Effector CD4-positive, alpha-beta T cell (primary cell): Measurements from ENCODE around the gene ADCK1.
"Not testable (repeated sequence)": the region's sequence is repeated elsewhere in the genome, so short reads cannot be mapped to it uniquely, and the experiment has no call there.

Experiments used
- DNase-seq: peaks from one replicate; pipeline ENCODE4 v3.0.0-alpha.2; 2020
- total RNA-seq: gene quantifications from one replicate; lab custom pipeline; 2026; lab: John Stamatoyannopoulos, UW

Gene ADCK1, protein sequence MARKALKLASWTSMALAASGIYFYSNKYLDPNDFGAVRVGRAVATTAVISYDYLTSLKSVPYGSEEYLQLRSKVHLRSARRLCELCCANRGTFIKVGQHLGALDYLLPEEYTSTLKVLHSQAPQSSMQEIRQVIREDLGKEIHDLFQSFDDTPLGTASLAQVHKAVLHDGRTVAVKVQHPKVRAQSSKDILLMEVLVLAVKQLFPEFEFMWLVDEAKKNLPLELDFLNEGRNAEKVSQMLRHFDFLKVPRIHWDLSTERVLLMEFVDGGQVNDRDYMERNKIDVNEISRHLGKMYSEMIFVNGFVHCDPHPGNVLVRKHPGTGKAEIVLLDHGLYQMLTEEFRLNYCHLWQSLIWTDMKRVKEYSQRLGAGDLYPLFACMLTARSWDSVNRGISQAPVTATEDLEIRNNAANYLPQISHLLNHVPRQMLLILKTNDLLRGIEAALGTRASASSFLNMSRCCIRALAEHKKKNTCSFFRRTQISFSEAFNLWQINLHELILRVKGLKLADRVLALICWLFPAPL
- 10.1 reads per million, percentile 32 among the genes with 10 or more reads in this experiment for total RNA-seq

DNA sequence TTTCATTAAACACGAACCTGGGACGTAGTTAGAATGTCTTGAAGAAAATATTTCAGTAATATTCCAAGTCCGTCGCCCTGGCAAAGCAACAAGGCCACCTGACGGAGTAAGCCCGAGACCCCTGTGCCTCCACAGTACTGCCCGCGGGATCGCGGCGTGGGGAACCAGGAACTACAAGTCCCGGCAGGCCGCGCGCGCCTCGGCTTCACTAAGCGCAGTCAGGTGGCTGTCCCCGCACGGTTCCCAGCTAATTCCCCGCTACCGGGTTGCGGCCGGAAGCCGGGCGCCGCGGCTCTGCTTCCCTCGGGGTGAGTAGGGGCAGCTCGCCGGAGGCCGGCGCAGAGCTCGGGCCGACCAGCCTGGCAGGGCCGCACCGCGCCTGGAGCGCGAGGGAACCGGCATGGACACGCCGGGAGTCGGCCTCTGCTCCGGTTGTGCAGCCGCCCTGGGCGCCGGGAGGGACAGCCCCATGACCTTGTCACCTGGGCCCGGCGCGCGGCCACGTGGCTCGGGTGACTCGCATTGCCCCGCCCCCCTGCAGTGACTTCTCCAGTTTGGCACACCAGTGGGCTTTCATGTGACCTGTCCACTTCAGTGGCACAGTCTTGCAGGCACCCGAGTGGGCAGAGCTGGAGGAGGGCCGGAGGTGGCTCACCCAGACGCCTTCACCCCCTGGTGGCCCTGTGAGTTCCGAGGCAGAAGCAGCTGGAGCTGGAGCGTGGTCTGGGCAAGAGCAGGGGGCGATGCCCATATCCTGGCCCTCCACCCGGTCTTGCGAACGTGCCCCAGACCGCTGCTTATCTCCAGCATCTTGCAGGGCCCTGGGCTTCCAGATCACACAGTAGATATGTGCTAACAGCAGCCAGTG lies at the start of gene ADCK1:
ADCK1 (plus strand) TSS at position 247 of the 868 bp plus-strand sequence. CDS start 18,870 bp downstream, outside the sequence.
- DNase-seq: peak; percentile 80

DNA sequence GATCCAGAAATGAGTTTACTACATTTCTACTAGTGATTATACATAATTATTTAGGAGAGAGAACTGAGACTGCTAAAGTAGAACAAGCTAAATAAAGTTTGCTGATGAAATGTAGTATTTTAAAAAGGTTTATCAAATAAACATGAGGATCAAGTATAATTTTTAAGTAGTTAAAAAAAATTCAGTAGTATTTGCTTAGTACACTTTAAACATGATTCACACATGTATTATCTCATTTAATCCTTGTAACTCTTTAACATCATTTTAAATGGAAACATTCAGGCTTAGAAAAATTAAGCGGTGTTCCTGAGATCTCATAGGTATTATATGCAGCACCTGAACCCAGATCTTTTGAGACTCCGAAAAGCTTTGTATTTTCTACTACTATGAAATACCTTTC lies 47.6 kb upstream of the ADCK1 start:
- no peak for DNase-seq

DNA sequence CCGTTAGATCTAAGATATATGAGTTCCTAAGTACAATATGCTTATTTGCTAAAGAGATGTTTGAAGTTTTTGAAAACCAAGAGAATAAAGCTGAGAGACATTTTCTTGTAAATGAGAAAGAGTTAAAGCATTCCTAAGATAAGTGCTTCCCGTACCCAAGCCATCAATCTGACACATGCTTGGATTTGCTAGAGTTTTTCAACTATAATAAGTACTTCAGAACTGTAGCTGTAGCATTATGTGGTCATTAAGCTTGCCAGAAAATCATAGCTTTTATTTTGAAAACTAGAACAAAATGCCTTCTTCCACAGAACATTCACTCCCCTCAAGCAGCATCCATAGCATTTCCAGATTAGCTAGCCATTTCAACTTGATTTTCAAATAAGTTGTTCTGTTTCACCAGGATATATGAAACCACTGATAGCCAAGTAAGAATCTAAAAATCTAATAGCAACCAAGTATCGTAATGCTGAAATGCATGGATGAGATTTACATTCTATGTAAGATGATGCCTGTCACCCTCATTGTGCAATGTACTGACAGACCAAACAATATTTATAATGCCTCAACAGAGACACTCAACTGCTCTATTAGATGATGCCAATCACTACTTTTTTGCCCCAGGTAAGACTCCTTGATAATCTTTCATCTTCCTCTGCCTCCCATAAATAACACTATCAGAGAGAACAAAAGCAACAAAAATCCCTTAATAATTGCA lies 47.0 kb upstream of the ADCK1 start:
- no peak for DNase-seq

DNA sequence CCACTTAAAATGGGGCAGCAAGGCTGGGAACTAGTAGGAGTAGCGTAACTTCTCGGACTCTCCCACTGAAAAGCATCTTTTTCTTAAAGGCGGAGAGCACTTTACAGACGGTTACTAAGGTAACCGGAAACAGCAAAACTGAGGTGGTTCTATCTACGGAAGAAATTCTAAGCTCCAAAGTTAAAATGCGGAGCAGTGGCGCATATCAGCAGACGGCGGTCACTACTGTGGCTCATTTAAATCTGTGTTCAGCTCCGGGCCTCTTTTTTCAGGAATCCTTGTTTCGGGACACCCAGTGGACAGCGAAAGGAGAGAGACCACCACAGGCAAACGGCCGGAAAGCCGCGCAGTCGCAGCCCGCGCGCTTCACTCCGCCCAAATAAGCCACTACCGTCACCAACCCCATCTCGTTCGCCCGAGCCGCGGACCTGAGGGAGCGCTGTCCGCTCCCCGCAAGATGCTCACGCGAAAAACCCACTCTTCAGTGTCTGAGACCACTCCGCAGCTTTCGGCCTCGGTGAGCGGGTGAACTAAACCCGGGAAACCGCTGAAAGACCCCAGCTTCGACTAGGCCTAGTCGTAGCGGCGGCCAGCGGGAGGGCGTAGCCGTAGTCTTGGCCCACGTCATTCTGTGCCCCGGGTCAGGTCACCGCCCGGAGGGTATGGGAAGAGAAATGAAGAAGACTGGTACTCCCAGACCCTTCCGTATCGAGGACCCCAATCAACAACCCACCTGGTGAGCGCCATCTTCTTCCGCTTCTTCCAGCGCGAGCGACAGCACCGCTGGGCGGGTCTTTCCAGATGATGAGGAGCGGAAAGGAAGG lies 39.3 kb upstream of the ADCK1 start, which contains the start of gene SNW1:
SNW1 (minus strand) TSS at position 776 of the 824 bp plus-strand sequence; CDS start at position 747, 29 bp downstream.
- DNase-seq: peak; percentile 86

DNA sequence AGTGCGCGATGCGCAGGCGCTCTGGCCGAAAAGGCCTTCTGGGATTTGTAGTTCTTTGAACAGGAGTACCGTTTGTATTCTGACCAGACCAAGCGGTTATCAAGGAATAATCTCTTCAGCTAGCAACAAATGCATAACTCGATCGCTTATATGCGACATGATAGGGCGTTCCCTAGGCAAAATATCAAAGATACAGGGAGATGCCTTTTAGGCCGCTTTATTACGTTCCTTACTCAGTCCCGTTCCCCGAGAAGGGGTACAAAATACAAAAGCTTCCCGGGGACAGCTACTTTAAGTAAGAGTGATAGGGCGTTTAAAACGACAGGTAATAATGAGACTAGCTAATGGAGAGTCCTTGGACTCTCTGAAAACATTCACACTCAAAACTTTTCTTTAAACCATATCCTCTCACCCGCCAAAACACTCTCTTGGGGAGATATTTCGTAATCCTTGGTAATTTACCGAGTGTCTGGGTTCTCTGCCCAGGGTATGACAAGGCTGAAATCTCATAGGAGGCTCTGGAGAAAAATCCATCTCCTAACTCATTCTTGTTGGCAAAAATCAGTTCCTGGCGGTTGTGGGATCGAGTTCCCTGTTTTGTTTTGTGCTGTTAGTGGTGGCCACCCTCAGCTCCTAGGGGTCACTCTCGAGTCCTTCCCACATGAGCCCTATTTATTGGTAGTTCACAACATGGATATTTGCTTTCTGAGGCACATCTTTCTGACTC lies 38.5 kb upstream of the ADCK1 start:
- no peak for DNase-seq

DNA sequence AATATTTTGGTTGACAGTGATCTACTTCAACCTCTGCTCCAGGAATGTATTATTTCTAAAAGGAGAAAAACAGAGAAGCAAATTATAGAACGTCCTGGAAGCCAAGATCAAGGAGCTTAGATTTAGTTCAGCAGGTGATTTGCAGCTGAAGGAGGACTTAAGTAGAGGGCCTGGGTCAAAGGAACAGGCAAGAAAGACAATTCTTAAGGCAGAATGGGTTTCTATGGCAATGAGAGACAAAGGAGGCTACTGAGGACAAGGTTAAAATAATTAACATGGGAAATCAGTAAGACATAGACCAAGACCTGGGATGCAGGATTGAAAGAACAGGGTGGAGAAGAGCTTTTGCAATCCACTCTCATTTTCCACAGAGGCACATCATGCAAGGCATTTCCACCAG lies 36.6 kb upstream of the ADCK1 start:
- DNase-seq: no peak

DNA sequence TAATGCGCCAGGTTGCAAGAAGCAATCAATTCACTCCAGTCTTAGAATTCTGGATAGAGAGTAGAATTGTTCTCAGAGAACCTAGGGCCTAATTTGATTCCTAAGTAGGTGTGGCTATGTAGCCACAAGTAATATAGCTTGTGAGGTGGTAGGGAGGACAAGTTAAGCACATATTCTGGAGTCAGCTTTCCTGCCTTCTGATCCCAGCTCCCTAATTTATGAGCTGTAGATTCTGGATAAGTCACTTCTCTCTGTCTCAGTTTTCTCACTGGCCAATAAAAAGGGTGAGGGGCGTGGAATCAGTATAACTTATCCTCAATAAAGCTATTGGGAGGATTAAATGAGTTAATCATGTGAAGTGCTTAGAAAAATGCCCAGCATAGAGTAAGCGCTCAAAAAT lies 35.9 kb upstream of the ADCK1 start:
- no peak for DNase-seq

DNA sequence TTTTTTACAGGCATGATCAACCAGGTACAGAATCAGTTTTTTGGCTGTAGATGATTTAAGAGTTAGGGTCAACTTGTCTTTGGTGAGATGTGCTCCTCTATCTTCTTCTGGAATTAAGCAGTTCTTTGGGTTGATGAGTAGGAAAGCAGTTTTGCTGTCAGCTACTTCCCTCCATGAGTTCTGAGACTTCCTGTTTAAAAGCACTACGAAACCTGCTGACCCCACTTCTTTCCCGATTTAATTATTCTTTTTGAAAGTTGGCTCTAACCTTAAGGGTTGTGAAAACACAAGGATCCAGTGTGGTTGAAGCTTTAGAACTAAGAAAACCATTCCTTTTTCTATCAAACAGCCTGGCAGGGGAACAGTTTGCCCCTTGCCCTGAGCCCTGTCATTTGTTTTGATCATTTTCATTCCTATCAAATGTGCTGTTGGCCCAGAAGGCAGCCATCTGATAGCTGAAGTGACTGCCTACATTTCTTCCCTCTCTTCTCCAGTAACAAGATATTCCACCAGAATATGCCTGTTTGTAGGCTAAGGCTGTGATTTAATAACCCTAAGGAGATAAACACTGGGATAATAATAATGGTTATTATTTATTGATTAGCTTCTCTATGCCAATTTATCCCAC lies 31.4 kb upstream of the ADCK1 start:
- DNase-seq: not testable (repeated sequence)

DNA sequence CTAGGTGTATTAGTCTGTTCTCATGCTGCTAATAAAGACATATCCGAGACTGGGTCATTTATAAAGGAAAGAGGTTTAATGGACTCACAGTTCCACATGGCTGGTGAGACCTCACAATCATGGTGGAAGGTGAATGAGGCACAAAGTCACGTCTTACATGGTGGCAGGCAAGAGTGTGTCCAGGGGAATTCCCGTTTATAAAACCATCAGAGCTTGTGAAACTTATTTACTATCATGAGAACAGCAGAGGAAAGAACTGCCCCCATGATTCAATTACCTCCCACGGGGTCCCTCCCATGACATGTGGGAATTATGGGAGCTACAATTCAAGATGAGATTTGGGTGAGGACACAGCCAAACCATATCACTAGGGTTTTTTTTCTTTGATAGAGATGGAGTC lies 25.9 kb upstream of the ADCK1 start:
- DNase-seq: not testable (repeated sequence)

DNA sequence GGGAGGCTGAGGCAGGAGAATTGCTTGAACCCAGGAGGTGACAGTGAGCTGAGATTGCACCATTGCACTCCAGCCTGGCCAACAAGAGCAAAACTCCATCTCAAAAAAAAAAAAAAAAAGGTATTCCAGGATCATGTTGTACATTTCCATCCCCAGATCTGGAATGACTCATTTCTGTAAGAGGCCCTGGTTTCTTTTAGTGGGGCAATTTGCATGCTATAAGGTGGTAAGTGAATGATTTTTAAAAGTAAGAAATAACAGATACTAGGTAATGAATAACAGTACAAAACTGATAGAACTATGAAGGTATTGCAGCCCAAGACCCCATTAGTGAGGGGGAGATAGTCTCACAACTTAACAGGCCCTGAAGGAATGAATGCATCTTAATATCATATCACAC lies 17.7 kb upstream of the ADCK1 start:
- DNase-seq: no peak

DNA sequence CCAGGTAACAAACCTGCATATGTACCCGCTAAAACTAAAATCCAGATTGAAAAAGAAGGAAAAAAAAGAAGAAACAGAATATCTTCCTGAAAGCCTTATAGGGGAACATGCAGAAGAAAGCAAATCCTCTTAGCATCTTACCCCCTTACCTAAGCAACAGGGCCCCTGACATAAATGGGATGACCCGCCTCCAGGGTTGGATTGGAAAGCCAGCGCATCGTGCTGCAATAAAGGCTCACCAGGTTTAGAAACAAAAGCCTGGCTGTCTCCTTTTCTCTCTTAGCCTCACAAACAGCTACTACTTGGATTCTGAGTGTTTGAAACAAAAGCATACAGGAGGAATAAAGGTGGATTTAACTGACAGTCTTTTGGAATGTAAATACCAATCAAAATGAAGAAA lies 13.8 kb upstream of the ADCK1 start:
- DNase-seq: no peak

DNA sequence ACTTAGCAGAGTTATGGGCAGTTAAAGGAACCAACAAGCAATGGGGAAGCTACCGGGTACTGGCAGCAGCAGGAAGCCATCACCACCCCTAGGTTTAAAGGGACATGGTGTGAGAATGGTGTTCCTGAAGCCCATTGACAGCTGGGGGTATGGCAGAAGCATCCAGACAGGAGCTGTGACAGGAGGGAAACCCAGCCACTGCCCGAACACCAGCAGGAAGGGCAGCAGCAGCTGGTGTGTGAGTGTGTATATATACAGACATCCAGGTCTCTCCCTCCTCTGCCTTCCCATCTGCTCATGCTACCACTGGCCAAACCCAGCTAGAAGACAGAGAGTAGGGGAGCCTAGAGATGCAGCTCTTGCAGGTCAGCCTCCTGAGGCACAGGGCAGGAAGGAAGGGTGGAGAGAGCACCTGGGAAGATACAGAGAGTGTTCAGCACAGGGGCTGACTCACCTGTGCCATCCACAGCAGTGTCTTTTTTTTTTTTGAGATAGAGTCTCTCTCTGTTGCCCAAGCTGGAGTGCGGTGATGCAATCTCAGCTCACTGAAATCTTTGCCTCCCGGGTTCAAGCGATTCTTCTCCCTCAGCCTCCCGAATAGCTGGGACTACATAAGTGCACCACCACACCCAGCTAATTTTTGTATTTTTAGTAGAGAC lies 9.2 kb upstream of the ADCK1 start:
- no peak for DNase-seq

DNA sequence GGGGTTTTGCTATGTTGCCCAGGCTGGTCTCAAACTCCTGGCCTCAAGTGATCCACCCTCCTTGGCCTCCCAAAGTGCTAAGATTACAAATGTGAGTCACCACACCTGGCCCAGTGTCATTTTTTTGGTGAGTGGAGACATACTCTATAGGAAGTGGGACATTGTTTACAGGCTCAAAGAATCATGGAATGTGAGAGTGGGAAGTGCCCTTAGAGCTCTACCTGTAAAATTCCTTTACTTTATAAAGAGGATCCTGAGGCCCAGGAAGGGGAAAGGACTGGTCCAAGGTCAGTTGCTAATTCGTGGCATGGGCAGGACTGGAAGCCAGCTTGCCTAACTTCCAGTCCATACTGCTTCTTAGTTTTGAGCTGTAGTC lies 8.7 kb upstream of the ADCK1 start:
- DNase-seq: no peak

DNA sequence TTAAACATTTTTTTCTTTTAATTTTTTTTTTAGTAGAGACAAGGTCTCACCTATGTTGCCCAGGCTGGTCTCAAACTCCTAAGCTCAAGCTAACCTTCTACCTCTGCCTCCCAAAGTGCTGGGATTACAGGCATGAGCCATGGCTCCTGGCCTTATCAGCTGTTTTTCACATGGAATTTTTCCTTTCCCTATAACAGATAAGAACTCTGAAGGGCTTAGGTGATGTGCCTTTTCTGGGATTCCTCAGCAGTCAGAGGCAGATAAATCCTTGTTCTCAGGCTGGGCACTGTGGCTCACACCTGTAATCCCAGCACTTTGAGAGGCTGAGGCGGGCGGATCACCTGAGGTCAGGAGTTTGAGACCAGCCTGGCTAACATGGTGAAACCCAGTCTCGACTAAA lies 6.7 kb upstream of the ADCK1 start:
- DNase-seq: not testable (repeated sequence)

DNA sequence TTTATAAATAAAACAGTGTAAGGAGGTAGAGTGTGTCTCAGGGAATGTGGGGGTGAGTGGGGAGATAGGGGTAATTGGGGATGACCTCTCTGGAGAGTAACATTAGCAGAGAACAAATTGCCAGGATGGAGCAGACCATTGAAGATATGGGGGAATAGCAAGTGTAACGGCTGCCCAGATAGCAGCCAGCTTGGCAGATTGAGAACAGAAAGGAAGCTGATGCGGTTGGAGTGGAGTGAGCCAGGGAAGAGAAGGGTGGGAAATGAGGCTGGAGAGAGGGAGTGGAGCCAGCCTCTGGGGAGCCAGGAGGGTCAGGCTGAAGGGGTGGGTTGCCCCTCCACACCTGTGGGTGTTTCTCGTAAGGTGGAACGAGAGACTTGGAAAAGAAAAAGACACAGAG lies 5.6 kb upstream of the ADCK1 start:
- DNase-seq: no peak

DNA sequence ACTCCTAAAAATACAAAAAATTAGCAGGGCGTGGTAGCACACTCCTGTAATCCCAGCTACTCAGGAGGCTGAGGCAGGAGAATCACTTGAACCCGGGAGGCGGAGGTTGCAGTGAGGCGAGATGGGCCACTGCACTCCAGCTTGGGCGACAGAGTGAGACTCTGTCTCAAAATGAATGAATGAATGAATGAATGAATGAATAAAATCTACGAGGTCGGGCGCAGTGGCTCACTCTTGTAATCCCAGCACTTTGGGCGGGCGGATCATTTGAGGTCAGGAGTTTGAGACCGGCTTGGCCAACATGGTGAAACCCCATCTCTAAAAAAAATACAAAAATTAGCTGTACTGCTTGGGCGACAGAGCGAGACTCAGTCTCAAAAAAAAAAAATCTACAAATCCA lies 453 bp upstream of the ADCK1 start:
- DNase-seq: not testable (repeated sequence)

DNA sequence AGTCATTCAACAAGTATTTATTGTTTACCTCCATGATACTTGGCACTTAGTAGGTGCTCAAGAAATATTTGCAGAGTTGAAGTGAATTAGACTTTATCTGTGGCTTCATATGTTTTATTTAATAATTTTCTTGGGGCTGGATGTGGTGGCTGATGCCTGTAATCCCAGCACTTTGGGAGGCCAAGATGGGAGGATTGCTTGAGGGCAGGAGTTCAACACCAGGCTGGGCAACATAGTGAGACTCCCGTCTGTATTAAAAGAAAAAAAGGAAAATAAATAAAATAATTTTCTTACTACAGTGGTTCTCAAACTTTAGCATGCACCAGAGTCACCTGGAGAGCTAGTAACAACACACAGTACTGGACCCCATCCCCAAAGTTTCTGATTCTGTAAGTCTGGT lies 905 bp downstream of the ADCK1 start:
- DNase-seq: no peak

DNA sequence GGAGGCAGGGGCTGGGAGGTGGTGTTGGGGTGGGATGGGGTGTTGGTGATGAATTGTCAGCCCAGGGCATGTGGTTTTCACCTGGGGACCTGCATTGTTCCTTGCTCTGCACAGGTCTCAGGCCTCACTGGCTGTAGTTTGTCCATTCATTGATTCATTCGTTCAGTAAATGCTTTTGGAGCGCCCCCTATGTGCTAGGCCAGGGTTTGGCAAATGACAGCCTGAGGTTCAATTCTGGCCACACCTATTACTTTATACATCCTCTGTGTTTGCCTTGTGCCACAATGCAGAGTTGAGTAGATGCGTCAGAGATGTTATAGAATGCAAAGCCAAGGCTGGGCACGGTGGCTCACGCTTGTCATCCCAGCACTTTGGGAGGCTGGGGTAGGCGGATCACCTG lies 4.7 kb downstream of the ADCK1 start:
- DNase-seq: no peak

DNA sequence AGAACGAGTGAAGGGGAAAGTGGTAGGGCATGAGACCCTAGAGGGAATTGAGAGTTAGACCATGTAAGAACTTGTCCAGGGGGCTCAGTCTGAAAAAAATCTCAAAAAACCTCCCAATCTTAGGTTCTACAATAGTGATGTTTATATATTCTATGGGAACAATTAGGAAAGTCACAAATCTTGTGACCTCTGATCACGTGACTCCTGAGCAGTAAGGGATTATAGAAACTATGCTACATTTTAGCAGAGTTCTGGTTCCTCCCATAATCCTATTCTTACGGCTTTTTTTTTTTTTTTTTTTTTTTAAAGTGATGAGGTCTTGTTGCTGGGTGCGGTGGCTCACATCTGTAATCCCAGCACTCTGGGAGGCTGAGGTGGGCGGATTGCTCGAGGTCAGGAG lies 5.8 kb downstream of the ADCK1 start:
- no peak for DNase-seq

DNA sequence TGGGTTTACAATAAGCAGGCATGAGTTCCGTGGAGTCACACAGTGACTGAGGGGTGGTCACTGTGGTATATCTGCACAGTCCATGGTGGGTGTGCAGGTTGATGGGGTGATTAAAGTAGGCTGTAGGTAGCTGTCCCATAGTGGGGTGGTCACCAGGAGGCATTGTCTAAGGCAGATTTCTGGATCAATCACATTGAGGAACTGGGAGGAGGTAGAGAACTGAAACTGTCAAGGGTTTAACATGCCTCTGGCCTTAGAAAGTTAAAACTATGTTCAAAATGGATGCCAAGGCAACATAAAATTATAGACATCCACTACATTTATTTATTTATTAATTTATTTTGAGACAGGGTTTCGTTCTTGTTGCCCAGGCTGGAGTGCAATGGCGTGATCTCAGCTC lies 8.3 kb downstream of the ADCK1 start:
- DNase-seq: no peak
